SK-N-SH treated with all-trans-retinoic acid at 6 μM for 48 hours (cell line): Measurements from ENCODE around the gene CD300LF.

Experiments
- ATAC-seq: fragments of 200-7000 bp; cut with Tn5 transposase; 3 replicates; pipeline ENCODE4 v1.9.1; 2020; ENCODE audit warnings: mild to moderate bottlenecking, moderate library complexity
- ARNTL ChIP-seq: fragments of 450-650 bp; formaldehyde crosslinking; IDR thresholded peaks from 2 replicates; pipeline ENCODE4 v1.5.0; 2020; ENCODE audit warnings: low read depth, mild to moderate bottlenecking, moderate library complexity, borderline replicate concordance
- CSDC2 ChIP-seq: fragments of 250-450 bp; sonication (Bioruptor Pico); IDR thresholded peaks from 2 replicates; pipeline ENCODE4 v1.5.0; 2020; ENCODE audit warnings: mild to moderate bottlenecking, moderate library complexity
- ESRRG ChIP-seq: fragments of 250-450 bp; sonication (Bioruptor Pico); IDR thresholded peaks from 2 replicates; pipeline ENCODE4 v1.6.1; 2021; ENCODE audit warnings: mild to moderate bottlenecking
- GLIS3 ChIP-seq: fragments of 250-450 bp; sonication (Bioruptor Pico); IDR thresholded peaks from 2 replicates; pipeline ENCODE4 v1.5.0; 2020; ENCODE audit warnings: mild to moderate bottlenecking, moderate library complexity
- ISL1 ChIP-seq: fragments of 250-450 bp; sonication (Bioruptor Pico); IDR thresholded peaks from 2 replicates; pipeline ENCODE4 v2.1.2; 2022; ENCODE audit warnings: mild to moderate bottlenecking, moderate library complexity
- OSR1 ChIP-seq: fragments of 250-450 bp; sonication (Bioruptor Pico); IDR thresholded peaks from 2 replicates; pipeline ENCODE4 v1.8.0; 2022; ENCODE audit warnings: moderate library complexity, mild to moderate bottlenecking, inconsistent platforms
- PPARA ChIP-seq: fragments of 250-450 bp; sonication (Bioruptor Pico); IDR thresholded peaks from 2 replicates; pipeline ENCODE4 v1.5.0; 2020; ENCODE audit warnings: mild to moderate bottlenecking, borderline replicate concordance
- RARB ChIP-seq: fragments of 250-450 bp; sonication (Bioruptor Pico); IDR thresholded peaks from 2 replicates; pipeline ENCODE4 v1.8.0; 2021; ENCODE audit warnings: mild to moderate bottlenecking, moderate library complexity
- SNAI2 ChIP-seq: fragments of 250-450 bp; sonication (Bioruptor Pico); IDR thresholded peaks from 2 replicates; pipeline ENCODE4 v1.5.0; 2020; ENCODE audit warnings: mild to moderate bottlenecking, moderate library complexity
- TOX ChIP-seq: fragments of 250-450 bp; sonication (Bioruptor Pico); IDR thresholded peaks from 2 replicates; pipeline ENCODE4 v1.8.0; 2021; ENCODE audit warnings: mild to moderate bottlenecking, moderate library complexity, borderline replicate concordance
- ZC3H10 ChIP-seq: fragments of 250-450 bp; sonication (Bioruptor Pico); IDR thresholded peaks from 2 replicates; pipeline ENCODE4 v1.5.1; 2021; ENCODE audit warnings: mild to moderate bottlenecking, moderate library complexity
- ZFP3 ChIP-seq: fragments of 250-450 bp; sonication (Bioruptor Pico); IDR thresholded peaks from 2 replicates; pipeline ENCODE4 v1.5.0; 2020; ENCODE audit warnings: mild to moderate bottlenecking, moderate library complexity
- ZFP30 ChIP-seq: fragments of 450-650 bp; formaldehyde crosslinking; IDR thresholded peaks from 2 replicates; pipeline ENCODE4 v1.5.0; 2022; ENCODE audit warnings: mild to moderate bottlenecking, moderate library complexity
- ZNF70 ChIP-seq: fragments of 450-650 bp; formaldehyde crosslinking; IDR thresholded peaks from 2 replicates; pipeline ENCODE4 v1.5.0; 2020; ENCODE audit warnings: mild to moderate bottlenecking, moderate library complexity
- ZNF8 ChIP-seq: fragments of 450-650 bp; formaldehyde crosslinking; IDR thresholded peaks from 2 replicates; pipeline ENCODE4 v1.5.0; 2020; ENCODE audit warnings: mild to moderate bottlenecking, moderate library complexity
- TF ChIP-seq, protein P1 (sequence below): fragments of 250-450 bp; sonication (Bioruptor Pico); IDR thresholded peaks from 2 replicates; pipeline ENCODE4 v1.5.1; 2021; ENCODE audit warnings: mild to moderate bottlenecking, moderate library complexity
- TF ChIP-seq, protein P2 (sequence below): fragments of 250-450 bp; sonication (Bioruptor Pico); IDR thresholded peaks from 2 replicates; pipeline ENCODE4 v1.5.0; 2020; ENCODE audit warnings: mild to moderate bottlenecking, moderate library complexity
- TF ChIP-seq, protein P3 (sequence below): fragments of 250-450 bp; sonication (Bioruptor Pico); IDR thresholded peaks from 2 replicates; pipeline ENCODE4 v1.8.0; 2020; ENCODE audit warnings: mild to moderate bottlenecking, moderate library complexity, borderline replicate concordance
- TF ChIP-seq, protein P4 (sequence below): fragments of 250-450 bp; sonication (Bioruptor Pico); IDR thresholded peaks from 2 replicates; pipeline ENCODE4 v1.8.0; 2021; ENCODE audit warnings: low read depth, mild to moderate bottlenecking, moderate library complexity, borderline replicate concordance

Gene CD300LF

DNA sequence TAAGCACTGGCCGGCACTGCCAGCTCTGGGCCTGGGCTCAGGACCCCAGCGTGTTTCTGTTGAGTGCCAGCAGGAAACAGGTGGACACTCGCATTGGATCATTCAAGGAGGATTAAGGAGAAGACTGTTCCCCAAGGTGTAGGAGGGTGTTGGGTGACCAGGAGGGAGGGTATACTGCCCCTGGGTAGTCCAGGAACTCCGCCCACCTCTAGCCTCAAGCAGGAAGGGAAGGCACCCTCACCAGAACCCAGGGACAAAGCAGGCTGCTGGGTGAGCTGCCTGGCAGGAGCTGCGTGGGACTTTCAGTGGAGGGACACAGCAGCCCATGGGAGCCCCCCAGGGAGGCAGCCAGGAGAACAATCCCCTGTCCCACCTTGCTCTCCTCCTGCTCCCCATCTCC lies 16.6 kb upstream of the CD300LF start (continued):
- TF ChIP-seq ZNF8 (no peak), ZFP30 (CRISPR knock-in tag) (no peak)

GRCh38 chr17:74728702-74729075 lies 16.0 kb upstream of the CD300LF start:
- TF ChIP-seq, protein P1, sequence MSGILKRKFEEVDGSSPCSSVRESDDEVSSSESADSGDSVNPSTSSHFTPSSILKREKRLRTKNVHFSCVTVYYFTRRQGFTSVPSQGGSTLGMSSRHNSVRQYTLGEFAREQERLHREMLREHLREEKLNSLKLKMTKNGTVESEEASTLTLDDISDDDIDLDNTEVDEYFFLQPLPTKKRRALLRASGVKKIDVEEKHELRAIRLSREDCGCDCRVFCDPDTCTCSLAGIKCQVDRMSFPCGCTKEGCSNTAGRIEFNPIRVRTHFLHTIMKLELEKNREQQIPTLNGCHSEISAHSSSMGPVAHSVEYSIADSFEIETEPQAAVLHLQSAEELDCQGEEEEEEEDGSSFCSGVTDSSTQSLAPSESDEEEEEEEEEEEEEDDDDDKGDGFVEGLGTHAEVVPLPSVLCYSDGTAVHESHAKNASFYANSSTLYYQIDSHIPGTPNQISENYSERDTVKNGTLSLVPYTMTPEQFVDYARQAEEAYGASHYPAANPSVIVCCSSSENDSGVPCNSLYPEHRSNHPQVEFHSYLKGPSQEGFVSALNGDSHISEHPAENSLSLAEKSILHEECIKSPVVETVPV (CRISPR knock-in tag), result no peak
- TF ChIP-seq ZNF8, result no peak
- no peak for TF ChIP-seq ESRRG
- no peak for TF ChIP-seq ZFP3
- TF ChIP-seq, protein P2, sequence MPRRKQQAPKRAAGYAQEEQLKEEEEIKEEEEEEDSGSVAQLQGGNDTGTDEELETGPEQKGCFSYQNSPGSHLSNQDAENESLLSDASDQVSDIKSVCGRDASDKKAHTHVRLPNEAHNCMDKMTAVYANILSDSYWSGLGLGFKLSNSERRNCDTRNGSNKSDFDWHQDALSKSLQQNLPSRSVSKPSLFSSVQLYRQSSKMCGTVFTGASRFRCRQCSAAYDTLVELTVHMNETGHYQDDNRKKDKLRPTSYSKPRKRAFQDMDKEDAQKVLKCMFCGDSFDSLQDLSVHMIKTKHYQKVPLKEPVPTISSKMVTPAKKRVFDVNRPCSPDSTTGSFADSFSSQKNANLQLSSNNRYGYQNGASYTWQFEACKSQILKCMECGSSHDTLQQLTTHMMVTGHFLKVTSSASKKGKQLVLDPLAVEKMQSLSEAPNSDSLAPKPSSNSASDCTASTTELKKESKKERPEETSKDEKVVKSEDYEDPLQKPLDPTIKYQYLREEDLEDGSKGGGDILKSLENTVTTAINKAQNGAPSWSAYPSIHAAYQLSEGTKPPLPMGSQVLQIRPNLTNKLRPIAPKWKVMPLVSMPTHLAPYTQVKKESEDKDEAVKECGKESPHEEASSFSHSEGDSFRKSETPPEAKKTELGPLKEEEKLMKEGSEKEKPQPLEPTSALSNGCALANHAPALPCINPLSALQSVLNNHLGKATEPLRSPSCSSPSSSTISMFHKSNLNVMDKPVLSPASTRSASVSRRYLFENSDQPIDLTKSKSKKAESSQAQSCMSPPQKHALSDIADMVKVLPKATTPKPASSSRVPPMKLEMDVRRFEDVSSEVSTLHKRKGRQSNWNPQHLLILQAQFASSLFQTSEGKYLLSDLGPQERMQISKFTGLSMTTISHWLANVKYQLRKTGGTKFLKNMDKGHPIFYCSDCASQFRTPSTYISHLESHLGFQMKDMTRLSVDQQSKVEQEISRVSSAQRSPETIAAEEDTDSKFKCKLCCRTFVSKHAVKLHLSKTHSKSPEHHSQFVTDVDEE (CRISPR knock-in tag), result no peak
- no peak for TF ChIP-seq SNAI2 (CRISPR knock-in tag)
- no peak for TF ChIP-seq ISL1 (CRISPR knock-in tag)
- TF ChIP-seq CSDC2 (CRISPR knock-in tag), result no peak
- TF ChIP-seq ARNTL, result no peak
- TF ChIP-seq, protein P3, sequence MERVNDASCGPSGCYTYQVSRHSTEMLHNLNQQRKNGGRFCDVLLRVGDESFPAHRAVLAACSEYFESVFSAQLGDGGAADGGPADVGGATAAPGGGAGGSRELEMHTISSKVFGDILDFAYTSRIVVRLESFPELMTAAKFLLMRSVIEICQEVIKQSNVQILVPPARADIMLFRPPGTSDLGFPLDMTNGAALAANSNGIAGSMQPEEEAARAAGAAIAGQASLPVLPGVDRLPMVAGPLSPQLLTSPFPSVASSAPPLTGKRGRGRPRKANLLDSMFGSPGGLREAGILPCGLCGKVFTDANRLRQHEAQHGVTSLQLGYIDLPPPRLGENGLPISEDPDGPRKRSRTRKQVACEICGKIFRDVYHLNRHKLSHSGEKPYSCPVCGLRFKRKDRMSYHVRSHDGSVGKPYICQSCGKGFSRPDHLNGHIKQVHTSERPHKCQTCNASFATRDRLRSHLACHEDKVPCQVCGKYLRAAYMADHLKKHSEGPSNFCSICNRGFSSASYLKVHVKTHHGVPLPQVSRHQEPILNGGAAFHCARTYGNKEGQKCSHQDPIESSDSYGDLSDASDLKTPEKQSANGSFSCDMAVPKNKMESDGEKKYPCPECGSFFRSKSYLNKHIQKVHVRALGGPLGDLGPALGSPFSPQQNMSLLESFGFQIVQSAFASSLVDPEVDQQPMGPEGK (CRISPR knock-in tag), result no peak
- TF ChIP-seq ZFP30 (CRISPR knock-in tag), result no peak
- no peak for TF ChIP-seq ZC3H10 (CRISPR knock-in tag)
- no peak for TF ChIP-seq OSR1 (CRISPR knock-in tag)
- no peak for TF ChIP-seq TOX (CRISPR knock-in tag)
- no peak for TF ChIP-seq RARB (CRISPR knock-in tag)
- no peak for TF ChIP-seq GLIS3
- TF ChIP-seq ZNF70, result no peak
- ATAC-seq, result no peak

- TF ChIP-seq ISL1 (CRISPR knock-in tag), result no peak
- TF ChIP-seq ZFP3, result no peak
- TF ChIP-seq PPARA (CRISPR knock-in tag), result no peak
- no peak for TF ChIP-seq ZFP30 (CRISPR knock-in tag)
- no peak for ATAC-seq
These were observed 15.4 kb upstream of the CD300LF start for GRCh38 chr17:74728033-74728701.

DNA sequence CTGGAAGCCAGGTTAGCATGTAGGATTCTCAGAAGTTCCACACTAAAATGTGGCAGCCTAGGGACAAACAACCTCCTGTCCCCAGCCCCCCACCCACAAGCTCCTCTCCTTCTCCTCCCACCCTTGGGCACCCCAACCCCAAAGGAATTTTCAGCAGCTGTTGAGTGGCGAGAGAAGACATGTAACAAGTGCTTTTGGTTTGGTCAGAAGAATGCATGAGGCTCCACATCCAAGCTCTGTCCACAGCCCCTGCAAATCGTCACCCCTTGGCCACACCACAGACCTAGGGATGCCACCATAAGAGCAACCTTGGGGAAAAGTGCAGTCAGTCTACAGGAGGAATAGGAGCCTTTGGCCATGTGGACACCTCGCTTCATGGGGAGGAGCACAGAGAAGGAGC lies 12.4 kb upstream of the CD300LF start:
- TF ChIP-seq, protein P4, sequence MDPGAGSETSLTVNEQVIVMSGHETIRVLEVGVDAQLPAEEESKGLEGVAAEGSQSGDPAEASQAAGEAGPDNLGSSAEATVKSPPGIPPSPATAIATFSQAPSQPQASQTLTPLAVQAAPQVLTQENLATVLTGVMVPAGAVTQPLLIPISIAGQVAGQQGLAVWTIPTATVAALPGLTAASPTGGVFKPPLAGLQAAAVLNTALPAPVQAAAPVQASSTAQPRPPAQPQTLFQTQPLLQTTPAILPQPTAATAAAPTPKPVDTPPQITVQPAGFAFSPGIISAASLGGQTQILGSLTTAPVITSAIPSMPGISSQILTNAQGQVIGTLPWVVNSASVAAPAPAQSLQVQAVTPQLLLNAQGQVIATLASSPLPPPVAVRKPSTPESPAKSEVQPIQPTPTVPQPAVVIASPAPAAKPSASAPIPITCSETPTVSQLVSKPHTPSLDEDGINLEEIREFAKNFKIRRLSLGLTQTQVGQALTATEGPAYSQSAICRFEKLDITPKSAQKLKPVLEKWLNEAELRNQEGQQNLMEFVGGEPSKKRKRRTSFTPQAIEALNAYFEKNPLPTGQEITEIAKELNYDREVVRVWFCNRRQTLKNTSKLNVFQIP (CRISPR knock-in tag), result no peak
- TF ChIP-seq, protein P1 (CRISPR knock-in tag), result no peak
- ATAC-seq, result no peak; the same call in 2 of the 3 replicates
